ENCODE results near the gene KLF11. TPM values are rescaled to one million over a fixed set of nuclear protein-coding genes. Genes with fewer than 3 reads are reported as not detected.

KLF11 gene
- 12.2 TPM for total RNA-seq

- DNase-seq (ENCODE audit: low spot score) (peak; percentile 95), ATAC-seq (peak; percentile 53)
These were observed at the start of gene KLF11 for GRCh38 chr2:10043256-10043905. Gene KLF11 (plus strand): TSS chr2:10043550. CDS start chr2:10043717, 167 bp downstream.

DNA sequence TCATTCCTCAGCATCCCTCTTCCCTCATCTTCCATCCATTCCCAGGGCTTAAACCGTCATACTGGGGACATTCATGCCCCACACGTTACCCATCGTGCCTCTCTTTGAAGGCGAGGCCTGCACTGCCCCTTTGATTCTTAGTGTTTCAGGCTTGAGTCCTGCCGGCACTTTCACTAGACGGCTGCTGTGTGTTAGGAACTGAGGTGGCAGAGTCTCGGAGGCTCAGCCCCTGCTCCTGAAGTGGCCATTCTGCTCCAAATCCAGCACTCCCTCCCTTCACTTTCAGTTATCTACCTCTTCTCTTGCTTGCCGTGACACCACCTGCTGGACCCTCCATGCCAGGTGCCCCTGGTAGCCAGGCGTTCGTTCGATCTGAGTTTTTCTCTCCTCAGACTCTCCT, 48.9 kb upstream of the KLF11 start:
- ATAC-seq (no peak), DNase-seq (ENCODE audit: low spot score) (no peak)

DNA sequence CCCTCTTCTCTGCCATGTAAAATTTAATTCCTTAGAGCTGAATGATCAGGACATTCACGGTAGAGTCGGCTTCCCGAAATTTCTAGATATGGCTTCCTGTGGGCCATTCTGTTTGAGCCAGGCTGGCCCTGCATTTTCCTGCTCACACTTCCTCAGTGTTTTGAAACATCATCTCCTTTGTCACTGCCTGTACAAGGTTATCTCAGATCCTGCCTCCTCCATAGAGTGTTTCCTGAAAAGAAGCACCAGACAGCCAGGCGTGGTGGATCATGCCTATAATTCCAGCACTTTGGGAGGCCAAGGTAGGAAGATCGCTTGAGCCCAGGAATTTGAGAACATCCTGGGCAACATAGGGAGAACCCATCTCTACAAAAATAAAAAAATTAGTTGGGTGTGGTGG, 48.3 kb upstream of the KLF11 start:
- no peak for DNase-seq (ENCODE audit: low spot score)
- ATAC-seq, result peak; percentile 32

- ATAC-seq (no peak), DNase-seq (ENCODE audit: low spot score) (no peak)
These were observed 47.0 kb upstream of the KLF11 start for GRCh38 chr2:9996321-9996720.

DNA sequence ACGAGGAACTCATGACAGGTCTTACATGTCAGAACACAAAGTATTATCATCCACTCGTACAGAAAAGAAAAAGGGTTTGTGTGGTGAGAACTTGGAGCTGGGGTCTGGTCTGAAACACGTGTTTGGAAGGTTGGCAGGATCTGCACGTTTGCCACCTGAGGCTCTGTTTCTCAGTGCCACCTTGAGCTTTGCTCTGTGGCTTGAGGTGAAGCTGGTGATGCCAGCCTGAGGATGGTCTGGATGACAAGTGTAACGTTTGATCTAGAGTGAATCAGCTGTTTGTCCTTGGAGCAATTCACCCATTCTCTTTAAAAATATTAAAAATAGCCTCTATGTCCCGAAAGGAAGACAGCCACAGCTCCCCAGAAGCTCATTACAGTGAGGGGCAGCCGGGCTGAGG, 45.4 kb upstream of the KLF11 start:
- DNase-seq (ENCODE audit: low spot score) (no peak), ATAC-seq (no peak)

DNA sequence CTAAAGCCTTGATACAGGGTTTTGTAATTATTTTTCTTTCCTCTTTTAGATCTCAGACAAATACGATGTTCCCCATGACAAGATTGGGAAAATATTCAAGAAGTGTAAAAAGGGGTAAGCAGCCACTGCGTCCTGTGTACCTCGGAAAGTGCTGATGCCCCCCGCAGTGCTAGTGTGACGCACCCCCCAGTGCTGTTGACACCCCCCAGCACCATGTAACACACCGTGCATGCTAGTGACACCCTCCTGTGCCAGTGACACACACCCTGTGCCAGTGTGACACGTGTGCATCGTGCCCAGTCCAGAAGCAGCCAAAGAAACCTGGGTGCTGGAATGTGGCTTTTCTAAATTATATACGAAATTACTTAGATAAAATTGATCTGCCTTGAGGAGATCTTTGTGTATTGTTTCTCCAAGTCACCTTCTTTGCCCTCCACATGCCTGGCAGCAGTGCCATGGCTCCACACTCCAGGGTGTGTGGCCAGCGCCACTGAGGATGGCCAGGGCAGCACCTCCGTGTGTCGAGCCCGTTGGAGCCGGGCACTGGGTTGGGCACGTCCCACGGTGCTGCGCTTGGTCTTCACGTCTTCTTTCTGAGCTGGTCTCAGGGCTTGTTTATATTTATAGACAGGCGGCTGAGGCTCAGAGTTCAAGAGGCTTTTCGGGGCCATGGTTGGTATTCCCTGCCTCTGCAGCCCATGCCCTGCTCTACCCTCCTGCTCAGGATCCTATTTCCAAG, 44.3 kb upstream of the KLF11 start:
- DNase-seq (ENCODE audit: low spot score), result no peak
- peak; percentile 11 for ATAC-seq

- DNase-seq (ENCODE audit: low spot score), result no peak
- no peak for ATAC-seq
These were observed 43.7 kb upstream of the KLF11 start for GRCh38 chr2:9999693-10000092.

DNA sequence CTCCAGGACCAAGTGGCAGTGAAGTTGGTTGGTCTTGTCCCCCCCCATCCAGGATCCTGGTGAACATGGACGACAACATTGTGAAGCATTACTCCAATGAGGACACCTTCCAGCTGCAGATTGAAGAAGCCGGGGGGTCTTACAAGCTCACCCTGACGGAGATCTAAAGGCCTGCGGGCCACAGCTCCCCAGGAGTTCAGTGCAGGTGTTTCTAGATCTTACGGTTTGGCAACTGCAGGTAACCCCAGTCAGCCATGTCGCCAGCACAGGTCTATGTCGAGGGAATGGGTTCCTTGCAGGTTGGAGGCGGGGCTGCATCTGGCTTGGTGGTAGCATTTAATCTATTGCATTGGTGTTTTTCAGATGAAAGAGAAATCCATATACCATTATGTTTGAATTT, 42.8 kb upstream of the KLF11 start:
- DNase-seq (ENCODE audit: low spot score), result peak; percentile 16

DNA sequence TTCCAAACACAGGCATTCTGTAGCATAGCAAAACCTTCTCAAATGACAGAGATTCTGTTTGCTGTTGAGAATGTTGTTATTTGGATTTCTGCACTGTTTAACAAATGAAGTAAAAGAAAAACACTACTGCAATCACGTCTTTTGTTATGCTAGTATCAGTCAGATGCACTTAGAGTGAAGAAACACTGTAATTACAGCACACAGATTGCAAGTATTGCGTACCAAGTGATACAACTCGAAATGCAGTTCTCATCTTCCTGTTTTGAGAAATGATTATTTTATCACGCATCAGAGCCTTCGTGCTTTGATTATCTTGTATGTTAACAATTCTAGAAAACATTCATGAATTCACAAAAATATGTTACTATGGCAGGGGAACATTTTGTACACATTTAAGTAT, 41.8 kb upstream of the KLF11 start:
- DNase-seq (ENCODE audit: low spot score), result no peak
- no peak for ATAC-seq

More for the DNA sequence above, 42.8 kb upstream of the KLF11 start:
- ATAC-seq, result no peak

GRCh38 chr2:10002109-10002508, 41.2 kb upstream of the KLF11 start:
- DNase-seq (ENCODE audit: low spot score) (no peak), ATAC-seq (no peak)

- DNase-seq (ENCODE audit: low spot score), result peak; percentile 33
- no peak for ATAC-seq
These were observed 40.7 kb upstream of the KLF11 start for GRCh38 chr2:10002681-10003080.

GRCh38 chr2:10003206-10004125, 39.9 kb upstream of the KLF11 start:
- ATAC-seq, result peak; percentile 50
- DNase-seq (ENCODE audit: low spot score), result peak; percentile 32

DNA sequence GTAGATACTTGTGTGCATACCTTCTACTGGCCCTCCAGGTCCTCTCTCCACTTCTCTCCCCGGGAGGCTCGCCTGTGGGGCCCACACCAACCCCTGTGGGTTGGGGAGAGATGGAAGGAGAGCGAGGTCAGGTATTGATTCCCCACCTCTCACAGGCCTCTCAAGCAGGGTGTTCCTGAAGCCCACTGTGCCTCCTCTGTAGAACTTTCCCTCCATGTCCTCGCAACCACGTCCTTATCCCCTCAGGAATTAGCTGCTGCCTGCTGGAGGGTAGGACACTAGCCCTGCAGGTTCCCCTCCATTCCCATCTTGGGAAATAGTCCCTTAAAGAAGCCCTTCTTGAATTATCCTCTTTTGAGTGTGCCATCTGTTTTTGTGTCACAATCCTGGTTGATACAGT, 38.9 kb upstream of the KLF11 start:
- ATAC-seq (no peak), DNase-seq (ENCODE audit: low spot score) (peak; percentile 4)

DNA sequence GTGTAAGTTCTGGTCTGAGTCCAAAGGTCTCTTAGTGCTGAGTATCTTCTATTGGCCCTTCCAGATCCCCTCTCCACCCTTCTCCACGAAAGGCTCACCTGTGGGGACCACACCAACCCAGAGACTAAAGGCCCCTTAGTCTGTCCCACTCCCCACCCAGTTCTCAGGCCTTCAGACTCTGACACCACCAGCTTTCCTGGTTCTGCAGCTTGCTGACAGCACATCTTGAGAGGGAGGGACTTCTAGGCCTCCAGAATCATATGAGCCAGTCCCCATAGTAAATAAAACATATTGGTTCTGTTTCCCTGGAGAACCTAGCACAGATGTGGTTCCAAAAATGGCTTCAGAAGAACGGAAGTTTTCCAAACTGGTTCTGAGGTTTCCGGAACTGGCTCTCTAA, 38.5 kb upstream of the KLF11 start:
- peak; percentile 15 for DNase-seq (ENCODE audit: low spot score)

DNA sequence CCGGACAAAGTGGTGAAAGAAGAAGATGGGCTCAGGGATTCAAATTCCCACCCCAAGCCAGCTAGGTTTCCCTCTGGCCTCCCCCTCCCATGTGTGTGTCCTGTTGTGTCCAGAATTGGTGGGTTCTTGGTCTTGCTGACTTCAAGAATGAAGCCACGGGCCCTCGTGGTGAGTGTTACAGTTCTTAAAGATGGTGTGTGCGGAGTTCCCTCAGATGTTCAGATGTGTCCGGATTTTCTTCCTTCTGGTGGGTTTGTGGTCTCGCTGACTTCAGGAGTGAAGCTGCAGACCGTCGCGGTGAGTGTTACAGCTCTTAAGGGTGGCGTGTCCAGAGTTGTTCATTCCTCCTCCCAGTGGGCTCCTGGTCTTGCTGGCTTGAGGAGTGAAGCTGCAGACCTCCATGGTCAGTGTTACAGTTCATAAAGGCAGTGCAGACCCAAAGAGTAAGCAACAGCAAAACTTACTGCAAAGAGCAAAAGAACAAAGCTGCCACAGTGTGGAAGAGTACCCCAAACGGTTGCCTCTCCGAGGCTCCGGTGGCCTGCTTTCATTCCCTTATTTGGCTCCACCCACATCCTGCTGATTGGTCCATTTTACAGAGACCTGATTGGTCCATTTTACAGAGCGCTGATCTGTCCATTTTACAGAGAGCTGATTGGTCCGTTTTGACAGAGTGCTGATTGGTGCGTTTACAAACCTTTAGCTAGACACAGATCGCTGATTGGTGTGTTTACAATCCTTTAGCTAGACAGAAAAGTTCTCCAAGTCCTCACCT, 37.7 kb upstream of the KLF11 start:
- DNase-seq (ENCODE audit: low spot score) (no peak), ATAC-seq (no peak)

More for the DNA sequence above, 38.5 kb upstream of the KLF11 start:
- no peak for ATAC-seq

- DNase-seq (ENCODE audit: low spot score), result peak; percentile 75
- ATAC-seq, result peak; percentile 59
These were observed 36.9 kb upstream of the KLF11 start for GRCh38 chr2:10006236-10007161.

DNA sequence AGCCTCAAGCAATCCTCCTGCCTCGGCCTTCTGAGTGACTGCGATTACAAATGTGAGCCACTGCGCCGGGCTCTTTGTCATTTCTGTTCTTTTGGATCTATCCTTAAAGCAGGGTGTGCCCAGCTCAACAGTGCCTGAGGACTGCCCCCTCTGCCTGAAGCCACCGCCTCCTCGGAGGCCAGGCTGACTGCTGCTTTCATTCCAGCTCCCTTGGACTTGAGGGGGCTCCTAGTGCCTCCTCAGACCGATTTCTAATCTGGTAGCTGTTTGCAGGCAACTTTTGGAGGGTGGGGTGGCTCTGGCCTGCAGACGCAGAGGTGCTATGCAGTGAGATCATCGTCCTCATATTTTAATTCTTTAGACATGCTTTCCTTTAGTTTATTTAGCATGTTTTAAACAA, 35.9 kb upstream of the KLF11 start:
- no peak for ATAC-seq
- DNase-seq (ENCODE audit: low spot score), result no peak

DNA sequence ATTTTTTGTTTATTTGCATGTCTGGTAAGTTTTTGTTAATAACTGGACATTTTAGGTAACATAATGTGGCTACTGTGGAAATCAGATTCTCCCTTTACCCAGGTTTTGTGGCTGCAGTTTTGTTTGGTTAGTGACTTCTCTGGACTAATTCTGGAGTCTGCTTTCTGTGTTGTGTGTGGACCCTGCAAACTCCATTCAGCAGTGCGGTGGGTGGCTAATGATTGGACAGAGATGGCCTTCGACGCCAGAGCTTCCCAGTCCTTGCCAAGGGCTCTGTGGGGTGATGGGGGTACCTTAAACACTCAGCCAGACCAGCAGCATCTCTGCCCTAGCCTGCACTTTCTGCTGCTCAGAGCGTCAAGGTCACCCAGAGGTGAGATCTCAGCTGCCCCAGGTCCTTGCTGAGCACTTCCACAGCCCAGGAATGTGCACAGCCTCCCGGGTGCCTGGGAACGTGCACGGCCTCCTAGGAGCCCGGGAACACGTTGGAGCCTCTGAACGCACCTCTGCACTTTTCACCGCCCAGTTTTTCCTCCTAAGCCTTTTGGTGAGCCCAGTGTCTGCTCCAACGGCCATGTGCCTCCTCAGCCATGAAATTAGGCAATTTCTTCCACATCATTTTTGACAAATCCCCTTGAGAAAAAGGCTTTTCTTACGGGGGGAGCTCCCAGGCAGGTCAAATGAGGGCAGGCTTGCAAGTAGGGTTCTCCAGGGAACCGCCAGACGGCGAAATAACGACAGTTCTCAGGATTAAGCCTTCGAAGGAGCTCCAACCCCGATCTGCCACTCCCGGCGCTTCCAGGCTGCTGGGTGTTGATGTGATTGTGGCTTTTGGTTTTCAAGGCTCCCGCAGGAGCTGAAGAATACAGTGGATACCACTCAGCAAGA, 35.2 kb upstream of the KLF11 start:
- ATAC-seq, result no peak
- no peak for DNase-seq (ENCODE audit: low spot score)

GRCh38 chr2:10008809-10009176, 34.6 kb upstream of the KLF11 start:
- ATAC-seq (no peak), DNase-seq (ENCODE audit: low spot score) (no peak)
